BLaER1 treated with 17β-estradiol and CSF1 and Interleukin-3, amounts not matched to agents 10 nM and 100 nM (cell line): Measurements from ENCODE around the gene DGKH.
"Not testable (repeated sequence)": the region's sequence is repeated elsewhere in the genome, so short reads cannot be mapped to it uniquely, and the experiment has no call there.

Experiments used
- H3K27ac ChIP-seq, 11 experiments: shearing (Covaris generic); formaldehyde crosslinking; 2 replicates each; pipeline ENCODE4 v1.8.1; 2022
- H3K27me3 ChIP-seq, 11 experiments: shearing (Covaris generic); formaldehyde crosslinking; 2 replicates each; pipeline ENCODE4 v1.8.1; 2022
- H3K36me3 ChIP-seq, 11 experiments: shearing (Covaris generic); formaldehyde crosslinking; 2 replicates each; pipeline ENCODE4 v1.8.1; 2022
- H3K4me1 ChIP-seq, 10 experiments: shearing (Covaris generic); formaldehyde crosslinking; 2 replicates each; pipeline ENCODE4 v1.8.1; 2022
- H3K4me2 ChIP-seq, 11 experiments: shearing (Covaris generic); formaldehyde crosslinking; 2 replicates each; pipeline ENCODE4 v1.8.1; 2022
- H3K4me3 ChIP-seq, 10 experiments: shearing (Covaris generic); formaldehyde crosslinking; 2 replicates each; pipeline ENCODE4 v1.8.1; 2022
- H3K9ac ChIP-seq, 11 experiments: shearing (Covaris generic); formaldehyde crosslinking; 2 replicates each; pipeline ENCODE4 v1.8.1; 2022
- H3K9me3 ChIP-seq, 11 experiments: shearing (Covaris generic); formaldehyde crosslinking; replicated peaks in 1 of 11; 2 replicates each; pipeline ENCODE4 v1.8.1; 2022
- H4K20me1 ChIP-seq, 11 experiments: shearing (Covaris generic); formaldehyde crosslinking; 2 replicates each; pipeline ENCODE4 v1.8.1; 2022
- Cebpa-rat ChIP-seq, 11 experiments: shearing (Covaris generic); IDR thresholded peaks; 2 replicates each; pipeline ENCODE4 v1.8.1; 2022

The DGKH gene

DNA sequence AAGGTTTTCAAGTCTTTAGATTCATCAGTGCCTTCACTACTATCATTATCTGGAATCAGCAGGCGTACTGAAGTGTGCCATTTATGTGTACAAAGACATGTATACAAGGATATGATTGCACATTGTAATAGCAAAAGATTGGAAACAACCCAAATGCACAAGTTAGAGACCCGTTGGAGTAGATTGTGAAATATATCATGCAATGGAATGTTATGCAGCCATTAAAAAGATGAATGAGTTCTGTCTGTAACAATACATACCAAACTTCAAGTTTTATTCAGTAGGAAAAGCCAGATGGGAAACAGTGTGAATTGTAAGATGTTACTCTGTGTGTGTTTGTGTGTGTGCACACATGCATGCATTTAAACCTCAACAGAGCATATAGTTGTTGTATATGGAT lies 97.9 kb downstream of the DGKH start:
- no peak overlapping the region for H3K9ac ChIP-seq
- peaks cover 0 to 16% (median 5%) of the 10 kb centered on the region in 10 experiments; a peak in 11 of 20 replicates for H3K4me1 ChIP-seq
- TF ChIP-seq Cebpa-rat (IDR thresholded peaks at IDR 0.05), result no peak
- peaks cover 0 to 30% (median 0%) of the 10 kb centered on the region in 11 experiments; a peak in 4 of 22 replicates for H4K20me1 ChIP-seq
- no peak overlapping the region for H3K27ac ChIP-seq
- peaks cover 0 to 6% (median 3%) of the 10 kb centered on the region in 11 experiments; a peak in 15 of 22 replicates for H3K9me3 ChIP-seq
- H3K4me3 ChIP-seq, result no peak overlapping the region
- no peak overlapping the region for H3K4me2 ChIP-seq
- no peaks in the 10 kb centered on the region for H3K27me3 ChIP-seq
- H3K36me3 ChIP-seq, result peaks cover 12 to 46% (median 37%) of the 10 kb centered on the region in 11 experiments

DNA sequence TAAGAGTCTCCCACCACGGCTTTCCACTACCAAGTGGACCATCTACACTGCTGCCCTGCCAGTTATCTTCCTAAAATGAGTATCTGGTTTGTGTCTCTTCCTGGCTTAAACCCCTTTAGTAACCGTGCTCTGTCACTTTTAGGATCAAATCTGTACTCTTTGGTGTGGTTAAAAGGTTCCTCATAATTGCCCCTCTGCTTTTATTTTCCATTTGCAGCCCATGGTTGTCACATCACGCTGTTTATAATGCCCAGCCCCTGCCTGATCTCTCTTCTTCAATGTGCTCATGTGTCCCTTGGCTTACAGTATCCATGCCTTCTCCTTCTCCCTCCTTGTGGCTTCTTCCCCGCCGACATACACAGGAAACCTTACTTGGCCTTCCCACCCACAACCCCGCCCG lies 100.1 kb downstream of the DGKH start:
- H3K4me1 ChIP-seq, result peaks cover 0 to 16% (median 5%) of the 10 kb centered on the region in 10 experiments; a peak in 12 of 20 replicates
- H3K9ac ChIP-seq, result no peak overlapping the region
- peaks cover 0 to 33% (median 0%) of the 10 kb centered on the region in 11 experiments; a peak in 5 of 22 replicates for H4K20me1 ChIP-seq
- H3K4me2 ChIP-seq, result peak overlapping the region in 3 of 11 experiments; percentile 1 to 33 (median 22); a peak in 3 of 22 replicates
- H3K27me3 ChIP-seq, result no peaks in the 10 kb centered on the region
- H3K27ac ChIP-seq, result no peak overlapping the region
- TF ChIP-seq Cebpa-rat (IDR thresholded peaks at IDR 0.05), result no peak
- peaks cover 12 to 48% (median 36%) of the 10 kb centered on the region in 11 experiments for H3K36me3 ChIP-seq
- H3K9me3 ChIP-seq, result peaks cover 0 to 3% (median 0%) of the 10 kb centered on the region in 11 experiments; a peak in 2 of 22 replicates
- no peak overlapping the region for H3K4me3 ChIP-seq

DNA sequence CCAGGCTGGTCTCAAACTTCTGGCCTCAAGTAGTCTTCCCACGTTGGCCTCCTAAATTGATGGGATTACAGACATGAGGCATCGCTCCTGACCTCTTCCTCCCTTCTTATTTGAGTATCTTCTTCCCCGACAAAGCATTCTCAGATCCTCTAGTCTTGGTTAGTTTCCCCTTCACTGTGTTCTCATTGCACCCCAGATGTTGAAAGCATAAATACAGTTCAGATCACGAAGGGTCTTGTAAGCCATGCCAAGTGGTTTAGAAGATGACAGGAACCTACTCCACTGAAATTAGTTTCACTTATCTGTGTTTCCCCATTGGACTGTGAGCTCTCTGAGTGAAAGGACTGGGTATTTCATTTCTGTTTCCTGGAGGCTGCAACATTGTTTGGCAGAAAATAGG lies 100.7 kb downstream of the DGKH start:
- TF ChIP-seq Cebpa-rat (IDR thresholded peaks at IDR 0.05), result no peak
- no peak overlapping the region for H3K27ac ChIP-seq
- no peak overlapping the region; a peak in 1 of 22 replicates for H3K4me2 ChIP-seq
- peaks cover 8 to 47% (median 35%) of the 10 kb centered on the region in 11 experiments for H3K36me3 ChIP-seq
- peaks cover 0 to 3% (median 0%) of the 10 kb centered on the region in 11 experiments; a peak in 2 of 22 replicates for H3K9me3 ChIP-seq
- peaks cover 0 to 33% (median 0%) of the 10 kb centered on the region in 11 experiments; a peak in 5 of 22 replicates for H4K20me1 ChIP-seq
- no peaks in the 10 kb centered on the region for H3K27me3 ChIP-seq
- no peak overlapping the region for H3K9ac ChIP-seq
- peaks cover 0 to 16% (median 5%) of the 10 kb centered on the region in 10 experiments; a peak in 12 of 20 replicates for H3K4me1 ChIP-seq
- no peak overlapping the region for H3K4me3 ChIP-seq

DNA sequence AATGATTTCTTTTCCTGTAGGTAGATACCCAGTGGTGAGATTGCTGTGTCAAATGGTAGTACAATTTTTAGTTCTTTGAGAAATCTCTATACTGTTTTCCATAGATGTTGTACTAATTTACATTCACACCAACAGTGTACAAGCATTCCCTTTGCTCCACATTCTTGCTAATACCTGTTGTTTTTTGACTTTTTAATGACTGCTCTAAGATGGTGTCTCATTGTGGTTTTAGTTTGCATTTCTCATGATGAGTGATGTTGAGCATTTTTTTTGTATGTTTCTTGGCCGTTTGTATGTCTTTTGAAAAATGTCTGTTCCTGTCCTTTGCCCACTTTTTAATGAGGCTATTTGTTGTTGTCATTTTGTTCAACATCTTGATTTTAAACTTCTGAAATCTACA lies 103.3 kb downstream of the DGKH start:
- Histone ChIP-seq H3K4me2 (no peak overlapping the region), H3K36me3 (peaks cover 16 to 42% (median 26%) of the 10 kb centered on the region in 11 experiments), H3K27ac (no peak overlapping the region), H3K9me3 (no peaks in the 10 kb centered on the region; a peak in 1 of 22 replicates), H3K27me3 (no peaks in the 10 kb centered on the region), H4K20me1 (peaks cover 0 to 28% (median 0%) of the 10 kb centered on the region in 11 experiments; a peak in 5 of 22 replicates), H3K9ac (no peak overlapping the region), H3K4me3 (no peak overlapping the region), H3K4me1 (peaks cover 0 to 16% (median 5%) of the 10 kb centered on the region in 10 experiments; a peak in 12 of 20 replicates)
- TF ChIP-seq Cebpa-rat (IDR thresholded peaks at IDR 0.05), result no peak

DNA sequence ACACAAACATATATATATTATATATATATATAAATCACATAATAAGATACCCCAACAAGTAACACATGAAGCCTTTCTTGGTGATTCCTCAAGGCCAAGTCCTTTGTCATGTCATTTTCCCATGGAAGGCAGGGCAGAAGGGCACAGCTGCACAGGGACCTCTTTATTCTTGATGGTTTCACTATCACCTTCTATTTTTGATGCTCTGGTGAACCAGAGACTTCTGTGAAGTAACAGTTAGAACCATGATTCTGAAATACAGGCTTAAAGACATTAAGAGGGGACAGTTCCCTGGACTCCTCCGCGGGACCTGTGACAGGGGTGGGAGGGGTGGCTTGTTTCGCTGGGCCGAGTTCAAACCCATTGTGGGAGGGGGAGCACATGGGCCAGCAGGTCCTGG lies 104.0 kb downstream of the DGKH start:
- Histone ChIP-seq H3K27ac (no peak overlapping the region), H3K4me1 (peaks cover 0 to 16% (median 5%) of the 10 kb centered on the region in 10 experiments; a peak in 12 of 20 replicates), H3K9ac (no peak overlapping the region), H3K4me3 (no peak overlapping the region), H3K36me3 (peaks cover 22 to 47% (median 31%) of the 10 kb centered on the region in 11 experiments), H3K4me2 (no peak overlapping the region), H3K9me3 (no peaks in the 10 kb centered on the region; a peak in 1 of 22 replicates), H4K20me1 (peaks cover 0 to 21% (median 0%) of the 10 kb centered on the region in 11 experiments; a peak in 4 of 22 replicates), H3K27me3 (no peaks in the 10 kb centered on the region)
- no peak for TF ChIP-seq Cebpa-rat (IDR thresholded peaks at IDR 0.05)

DNA sequence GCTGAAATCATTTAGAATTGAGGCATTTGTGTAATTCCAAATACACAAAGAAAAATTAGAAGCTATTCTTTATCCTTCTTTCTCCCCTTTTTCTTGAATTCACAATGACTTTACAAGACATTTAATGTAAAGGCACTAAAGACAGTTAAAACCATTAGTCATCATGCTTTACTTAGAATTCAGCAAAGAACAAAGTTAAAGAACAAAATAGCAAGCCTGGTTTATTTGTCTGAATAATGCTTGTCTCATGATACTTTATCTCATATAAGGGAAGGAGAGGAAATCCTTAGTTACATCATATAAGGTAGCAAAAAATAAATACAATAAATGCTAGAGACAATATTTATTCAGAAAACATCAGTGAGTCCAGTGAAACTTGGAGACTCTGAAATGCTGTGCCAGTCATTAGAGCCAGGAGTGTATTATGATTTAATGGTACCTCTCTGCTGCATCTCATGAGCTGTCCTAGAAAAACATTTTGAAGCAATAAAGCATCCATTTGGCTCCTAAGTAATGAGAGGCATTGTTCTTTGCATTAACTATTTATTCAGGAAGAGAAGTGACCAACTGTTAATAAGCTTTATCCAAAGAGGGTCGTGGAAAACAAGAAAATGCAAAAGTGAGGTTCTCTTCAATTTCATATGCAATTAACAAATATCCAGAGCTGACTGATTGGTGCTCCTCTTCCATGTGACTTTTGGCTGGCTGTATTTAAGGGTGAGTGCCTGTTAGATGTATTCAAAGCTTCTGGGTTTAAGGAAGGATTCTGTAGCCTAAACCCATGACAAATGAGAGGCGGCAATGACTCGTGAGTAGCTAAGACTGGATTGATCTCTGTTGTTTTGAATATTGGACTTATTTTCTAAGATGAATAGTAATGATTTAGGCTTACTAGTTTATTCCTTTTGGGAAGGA lies 105.0 kb downstream of the DGKH start:
- Histone ChIP-seq H3K9me3 (no peaks in the 10 kb centered on the region; a peak in 1 of 22 replicates), H4K20me1 (peaks cover 0 to 12% (median 0%) of the 10 kb centered on the region in 11 experiments; a peak in 3 of 22 replicates), H3K36me3 (peaks cover 30 to 57% (median 39%) of the 10 kb centered on the region in 11 experiments), H3K4me1 (peaks cover 0 to 9% (median 3%) of the 10 kb centered on the region in 10 experiments; a peak in 11 of 20 replicates), H3K4me2 (no peak overlapping the region), H3K27me3 (no peaks in the 10 kb centered on the region), H3K4me3 (no peak overlapping the region), H3K27ac (no peak overlapping the region), H3K9ac (no peak overlapping the region)
- no peak for TF ChIP-seq Cebpa-rat (IDR thresholded peaks at IDR 0.05)

DNA sequence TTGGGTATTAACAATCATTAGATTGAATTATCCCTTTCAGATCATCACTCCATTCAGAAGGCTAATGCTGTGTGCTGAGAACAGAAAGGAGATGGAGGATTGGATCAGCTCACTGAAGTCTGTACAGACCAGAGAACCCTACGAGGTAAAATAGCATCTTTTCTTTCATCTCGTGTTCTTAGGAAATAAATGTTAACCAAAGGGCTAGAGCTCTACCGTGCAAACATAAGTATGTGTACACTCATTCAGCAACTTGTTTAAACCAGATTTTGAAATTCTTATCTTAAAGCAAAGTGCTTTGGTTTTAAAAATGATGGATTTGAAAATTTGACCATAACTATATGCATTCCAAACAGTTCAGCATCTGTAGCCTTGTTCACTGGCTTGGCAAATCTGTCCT lies 106.8 kb downstream of the DGKH start:
- Histone ChIP-seq H3K9ac (no peak overlapping the region), H3K4me1 (no peaks in the 10 kb centered on the region; a peak in 1 of 20 replicates), H4K20me1 (peaks cover 0 to 6% (median 0%) of the 10 kb centered on the region in 11 experiments; a peak in 2 of 22 replicates), H3K4me3 (no peak overlapping the region), H3K9me3 (no peaks in the 10 kb centered on the region; a peak in 1 of 22 replicates), H3K4me2 (no peak overlapping the region), H3K36me3 (peaks cover 43 to 73% (median 54%) of the 10 kb centered on the region in 11 experiments), H3K27ac (no peak overlapping the region), H3K27me3 (no peaks in the 10 kb centered on the region)
- TF ChIP-seq Cebpa-rat (IDR thresholded peaks at IDR 0.05), result no peak

DNA sequence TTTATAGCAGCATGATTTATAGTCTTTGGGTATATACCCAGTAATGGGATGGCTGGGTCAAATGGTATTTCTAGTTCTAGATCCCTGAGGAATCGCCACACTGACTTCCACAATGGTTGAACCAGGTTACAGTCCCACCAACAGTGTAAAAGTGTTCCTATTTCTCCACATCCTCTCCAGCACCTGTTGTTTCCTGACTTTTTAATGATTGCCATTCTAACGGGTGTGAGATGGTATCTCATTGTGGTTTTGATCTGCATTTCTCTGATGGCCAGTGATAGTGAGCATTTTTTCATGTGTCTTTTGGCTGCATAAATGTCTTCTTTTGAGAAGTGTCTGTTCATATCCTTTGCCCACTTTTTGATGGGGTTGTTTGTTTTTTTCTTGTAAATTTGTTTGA lies 114.9 kb downstream of the DGKH start:
- H3K27ac ChIP-seq, H4K20me1 ChIP-seq, H3K9ac ChIP-seq, H3K27me3 ChIP-seq, H3K4me1 ChIP-seq, H3K4me3 ChIP-seq, H3K4me2 ChIP-seq: not testable (repeated sequence)
- Histone ChIP-seq H3K36me3 (peaks cover 53 to 90% (median 63%) of the 10 kb centered on the region in 11 experiments), H3K9me3 (peaks cover 0 to 20% (median 9%) of the 10 kb centered on the region in 11 experiments; a peak in 18 of 22 replicates)

DNA sequence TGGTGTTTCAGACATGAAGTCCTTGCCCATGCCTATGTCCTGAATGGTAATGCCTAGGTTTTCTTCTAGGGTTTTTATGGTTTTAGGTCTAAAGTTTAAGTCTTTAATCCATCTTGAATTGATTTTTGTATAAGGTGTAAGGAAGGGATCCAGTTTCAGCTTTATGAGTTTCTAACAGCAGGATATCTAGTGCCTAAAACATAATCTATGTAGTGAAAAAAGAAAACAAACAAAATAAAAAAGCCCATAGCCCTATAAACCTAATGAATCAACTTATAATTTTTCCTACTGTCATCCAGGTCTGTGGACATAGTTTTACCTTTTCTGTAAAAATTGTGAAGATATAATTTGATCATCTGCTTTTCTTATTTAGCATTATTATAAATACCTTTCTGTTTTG lies 115.5 kb downstream of the DGKH start:
- H3K27me3 ChIP-seq, H3K4me2 ChIP-seq, H3K4me1 ChIP-seq, H3K27ac ChIP-seq, H4K20me1 ChIP-seq, H3K4me3 ChIP-seq, H3K9ac ChIP-seq: not testable (repeated sequence)
- peaks cover 56 to 90% (median 63%) of the 10 kb centered on the region in 11 experiments for H3K36me3 ChIP-seq
- peaks cover 0 to 20% (median 9%) of the 10 kb centered on the region in 11 experiments; a peak in 18 of 22 replicates for H3K9me3 ChIP-seq
